Peyer's patch (tissue), 4 donors: ENCODE measurements around the gene SSNA1. TPM values are rescaled to one million over a fixed set of nuclear protein-coding genes. Genes with fewer than 3 reads are reported as not detected.

Experiments used
- DNase-seq, 3 donors: peaks; one replicate each; pipeline ENCODE4 v3.0.0-alpha.2; 2017 to 2019
- H3K27ac ChIP-seq, 4 donors: fragments of 200-600 bp; sonication (generic); one replicate each; pipeline ENCODE4 v1.5.1; 2016 to 2019
- H3K27me3 ChIP-seq, 2 donors: fragments of 200-600 bp; sonication (generic); one replicate each; pipeline ENCODE4 v1.5.1; 2019
- H3K36me3 ChIP-seq, 3 donors: fragments of 200-600 bp; sonication (generic); one replicate each; pipeline ENCODE4 v1.5.1; 2016 to 2019
- H3K4me1 ChIP-seq, 4 donors: fragments of 200-600 bp; sonication (generic); one replicate each; pipeline ENCODE4 v1.5.1; 2016 to 2019
- H3K4me3 ChIP-seq, 4 donors: fragments of 200-600 bp; sonication (generic); 1 replicate in 3 of 4; 2 replicates in 1 of 4; pipeline ENCODE4 v1.5.1; 2016 to 2019; ENCODE audit warnings: mild to moderate bottlenecking in 1 of 4
- H3K9me3 ChIP-seq, 4 donors: fragments of 200-600 bp; sonication (generic); one replicate each; pipeline ENCODE4 v1.5.1; 2016 to 2019; ENCODE audit warnings: mild to moderate bottlenecking in 1 of 4
- CTCF ChIP-seq, 6 experiments: fragments of 450-650 bp in 4 of 6; fragments of 200-600 bp in 2 of 6; sonication (generic) in 1 of 6; IDR thresholded peaks; one replicate each; pipeline ENCODE4 v1.5.1; 2017 to 2019; ENCODE audit warnings: antibody characterized with exemption in 6 of 6, mild to moderate bottlenecking in 3 of 6, moderate library complexity in 1 of 6
- POLR2A ChIP-seq, 2 donors: fragments of 450-650 bp; IDR thresholded peaks; one replicate each; pipeline ENCODE4 v1.5.1; 2017; ENCODE audit warnings: antibody characterized with exemption in 2 of 2, mild to moderate bottlenecking in 2 of 2, moderate library complexity in 2 of 2
- total RNA-seq, 4 donors: library from RNA; depleted of rRNA; stranded (reverse); fragments of >200 nt; gene quantifications; one replicate each; pipeline ENCODE4 v1.1.0, GENCODE V29; 2016

SSNA1 gene, protein sequence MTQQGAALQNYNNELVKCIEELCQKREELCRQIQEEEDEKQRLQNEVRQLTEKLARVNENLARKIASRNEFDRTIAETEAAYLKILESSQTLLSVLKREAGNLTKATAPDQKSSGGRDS
- total RNA-seq, result 10 to 100 TPM; 58.6 to 82.0 (median 71.6) TPM

DNA sequence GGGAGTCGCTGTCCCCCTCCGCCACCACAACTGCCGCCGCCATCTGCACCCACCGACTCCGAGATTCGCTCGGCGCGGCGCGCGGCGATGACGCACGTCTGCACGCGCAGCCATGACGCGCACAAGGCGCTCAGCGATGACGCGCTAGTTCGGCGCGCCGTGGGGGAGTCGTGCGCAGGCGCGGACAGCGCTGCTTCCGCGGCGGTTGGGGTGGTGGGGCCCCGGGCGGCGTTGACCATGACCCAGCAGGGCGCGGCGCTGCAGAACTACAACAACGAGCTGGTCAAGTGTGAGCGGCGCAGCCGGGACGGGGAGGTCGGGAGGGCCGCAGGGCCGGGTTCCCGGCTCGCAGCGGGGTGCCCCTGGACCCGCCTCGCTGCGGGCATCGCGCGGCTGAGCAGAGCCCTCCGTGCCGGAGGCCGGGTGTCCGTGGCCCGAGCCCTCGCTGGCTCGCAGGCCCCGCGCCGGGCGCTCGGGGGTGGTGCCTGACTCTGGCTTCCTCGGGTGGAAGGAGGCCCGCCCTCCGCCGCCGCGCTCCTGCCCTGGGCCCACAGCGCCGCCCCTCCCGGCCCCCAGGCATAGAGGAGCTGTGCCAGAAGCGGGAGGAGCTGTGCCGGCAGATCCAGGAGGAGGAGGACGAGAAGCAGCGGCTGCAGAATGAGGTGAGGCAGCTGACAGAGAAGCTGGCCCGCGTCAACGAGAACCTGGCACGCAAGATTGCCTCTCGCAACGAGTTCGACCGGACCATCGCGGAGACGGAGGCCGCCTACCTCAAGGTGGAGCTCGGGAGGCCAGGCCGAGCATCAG, at the start of gene SSNA1, which contains the start of gene ANAPC2:
TSS of gene SSNA1 (plus strand) at position 187 of the 807 bp plus-strand sequence. CDS start at position 238, 51 bp downstream.
TSS of gene ANAPC2 (minus strand) at position 71 of the 807 bp plus-strand sequence. CDS start at position 43, 28 bp downstream.
- TF ChIP-seq POLR2A (IDR thresholded peaks at IDR 0.05) (peak; percentile 84 to 85), CTCF (IDR thresholded peaks at IDR 0.05) (peak in 5 of 6 experiments; percentile 8 to 56 (median 47))
- H3K4me1 ChIP-seq, result peaks cover 12 to 56% (median 26%) of the 10 kb centered on the region in 4 donors

DNA sequence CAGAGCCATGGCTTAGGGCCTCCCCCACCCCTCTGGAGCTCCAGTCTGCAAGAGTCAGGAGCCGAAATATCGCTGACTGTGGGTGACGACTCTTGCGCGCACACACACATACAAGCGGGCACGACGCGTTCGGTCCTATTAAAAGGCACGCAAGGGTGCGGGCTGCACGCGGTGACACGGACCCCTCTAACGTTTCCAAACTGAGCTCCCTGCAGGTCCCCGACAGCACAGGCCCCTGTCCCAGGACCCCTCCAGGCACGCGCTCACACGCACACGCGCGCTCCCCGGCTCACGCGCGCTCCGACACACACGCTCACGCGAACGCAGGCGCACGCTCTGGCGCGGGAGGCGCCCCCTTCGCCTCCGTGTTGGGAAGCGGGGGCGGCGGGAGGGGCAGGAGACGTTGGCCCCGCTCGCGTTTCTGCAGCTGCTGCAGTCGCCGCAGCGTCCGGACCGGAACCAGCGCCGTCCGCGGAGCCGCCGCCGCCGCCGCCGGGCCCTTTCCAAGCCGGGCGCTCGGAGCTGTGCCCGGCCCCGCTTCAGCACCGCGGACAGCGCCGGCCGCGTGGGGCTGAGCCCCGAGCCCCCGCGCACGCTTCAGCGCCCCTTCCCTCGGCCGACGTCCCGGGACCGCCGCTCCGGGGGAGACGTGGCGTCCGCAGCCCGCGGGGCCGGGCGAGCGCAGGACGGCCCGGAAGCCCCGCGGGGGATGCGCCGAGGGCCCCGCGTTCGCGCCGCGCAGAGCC, 49.6 kb upstream of the SSNA1 start, which contains the start of gene GRIN1:
TSS of gene GRIN1 (plus strand) at position 433 of the 746 bp plus-strand sequence. CDS start 333 bp downstream, outside the sequence.
- Histone ChIP-seq H3K27ac (no peak within 1 kb of the TSS), H3K27me3 (peaks cover 0 to 24% of the 10 kb centered on the region in 2 donors), H3K4me3 (no peak within 1 kb of the TSS), H3K4me1 (peaks cover 0 to 8% (median 3%) of the 10 kb centered on the region in 4 donors), H3K9me3 (no peaks in the 10 kb centered on the region), H3K36me3 (no peaks in the 10 kb centered on the region)
- TF ChIP-seq CTCF (IDR thresholded peaks at IDR 0.05) (no peak), POLR2A (IDR thresholded peaks at IDR 0.05) (no peak)
- DNase-seq, result no peak

More for the DNA sequence above, at the start of gene SSNA1, which contains the start of gene ANAPC2:
- H3K4me3 ChIP-seq, result peak within 1 kb of the TSS; percentile 68 to 100 (median 88)
- no peaks in the 10 kb centered on the region for H3K9me3 ChIP-seq
- H3K27ac ChIP-seq, result peak within 1 kb of the TSS; percentile 94 to 100 (median 97)
- peak; percentile 92 to 97 (median 96) for DNase-seq
- H3K27me3 ChIP-seq, result no peaks in the 10 kb centered on the region
- H3K36me3 ChIP-seq, result peaks cover 0 to 61% (median 0%) of the 10 kb centered on the region in 3 donors

- Histone ChIP-seq H3K4me3 (no peak overlapping the region), H3K4me1 (peaks cover 0 to 8% (median 3%) of the 10 kb centered on the region in 4 donors), H3K27me3 (peaks cover 0 to 24% of the 10 kb centered on the region in 2 donors), H3K27ac (no peak overlapping the region), H3K9me3 (no peaks in the 10 kb centered on the region), H3K36me3 (no peaks in the 10 kb centered on the region)
- TF ChIP-seq POLR2A (IDR thresholded peaks at IDR 0.05) (no peak), CTCF (IDR thresholded peaks at IDR 0.05) (no peak)
- DNase-seq, result no peak
These were observed 48.9 kb upstream of the SSNA1 start for GRCh38 chr9:137139468-137140150.

DNA sequence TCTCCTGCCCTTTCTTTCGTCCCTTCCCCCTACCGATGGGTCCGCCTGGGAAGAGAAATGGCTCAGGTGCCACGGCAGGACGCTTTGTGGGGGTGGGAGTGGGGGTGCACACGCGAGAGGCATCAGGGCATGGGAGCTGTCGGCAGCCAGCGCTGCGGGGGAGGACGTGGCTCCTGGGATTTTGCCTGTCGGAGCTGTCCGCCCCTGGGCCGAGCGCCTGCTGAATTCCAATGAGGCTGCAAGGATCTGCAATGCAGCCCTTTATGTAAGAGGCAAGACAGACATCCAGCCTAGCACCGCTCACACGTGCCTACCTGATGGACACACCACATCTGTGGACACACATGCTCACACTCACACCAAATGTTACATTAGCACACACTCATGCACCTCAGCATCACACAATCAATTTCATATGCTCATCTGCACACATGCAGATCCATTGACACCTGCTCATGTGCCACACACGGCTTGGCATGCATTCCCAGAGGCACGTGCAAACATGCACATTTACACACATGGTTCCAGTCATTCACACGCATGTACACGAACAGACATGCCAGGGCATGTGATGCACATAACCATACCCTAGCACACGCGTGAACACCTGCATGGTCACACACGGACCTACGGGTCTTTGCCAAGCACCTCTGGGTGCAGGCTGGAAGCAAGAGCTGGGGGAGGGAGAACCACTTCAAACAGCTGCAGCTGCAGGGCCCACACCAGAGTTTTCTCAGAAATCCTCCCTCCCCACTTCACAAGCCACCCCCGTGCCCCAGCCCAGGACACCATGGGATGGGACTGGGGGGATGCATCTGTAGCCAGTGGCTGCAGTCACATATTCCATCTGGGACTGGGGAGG, 48.1 kb upstream of the SSNA1 start:
- Histone ChIP-seq H3K4me1 (peaks cover 0 to 8% (median 3%) of the 10 kb centered on the region in 4 donors), H3K36me3 (no peaks in the 10 kb centered on the region), H3K4me3 (no peak overlapping the region), H3K9me3 (no peaks in the 10 kb centered on the region), H3K27me3 (peaks cover 0 to 24% of the 10 kb centered on the region in 2 donors), H3K27ac (no peak overlapping the region)
- no peak for DNase-seq
- TF ChIP-seq POLR2A (IDR thresholded peaks at IDR 0.05) (no peak), CTCF (IDR thresholded peaks at IDR 0.05) (no peak)
